Measurements from ENCODE around the gene PTGS1.
"Not testable (repeated sequence)": the region's sequence is repeated elsewhere in the genome, so short reads cannot be mapped to it uniquely, and the experiment has no call there.

Gene PTGS1

GRCh38 chr9:122347348-122348287, 23.2 kb upstream of the PTGS1 start:
- no peak for DNase-seq

DNA sequence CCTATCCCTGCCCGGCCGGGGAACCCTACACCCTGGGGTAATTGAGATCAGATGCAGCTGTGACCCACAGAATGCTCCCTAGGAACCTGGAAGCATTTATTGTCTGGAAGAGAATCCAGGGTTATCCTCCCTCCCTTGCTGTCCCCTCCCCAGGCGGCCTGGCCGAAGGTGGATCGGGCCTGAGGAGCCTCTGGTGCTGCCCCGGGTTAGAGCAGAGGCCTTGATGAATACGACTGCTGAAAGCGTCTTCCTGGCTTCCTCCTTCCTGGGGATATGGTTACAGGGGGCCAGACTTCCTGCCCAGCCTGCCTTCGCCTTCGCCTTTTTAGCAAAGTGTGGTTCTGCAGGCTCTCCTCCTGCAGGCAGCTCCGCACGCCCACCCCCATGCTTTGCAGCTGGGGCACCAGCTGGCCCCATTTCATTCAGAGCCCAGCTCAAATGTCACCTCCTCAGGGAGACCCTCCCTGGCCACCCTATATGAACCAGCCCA, 22.5 kb upstream of the PTGS1 start:
- no peak for DNase-seq

DNA sequence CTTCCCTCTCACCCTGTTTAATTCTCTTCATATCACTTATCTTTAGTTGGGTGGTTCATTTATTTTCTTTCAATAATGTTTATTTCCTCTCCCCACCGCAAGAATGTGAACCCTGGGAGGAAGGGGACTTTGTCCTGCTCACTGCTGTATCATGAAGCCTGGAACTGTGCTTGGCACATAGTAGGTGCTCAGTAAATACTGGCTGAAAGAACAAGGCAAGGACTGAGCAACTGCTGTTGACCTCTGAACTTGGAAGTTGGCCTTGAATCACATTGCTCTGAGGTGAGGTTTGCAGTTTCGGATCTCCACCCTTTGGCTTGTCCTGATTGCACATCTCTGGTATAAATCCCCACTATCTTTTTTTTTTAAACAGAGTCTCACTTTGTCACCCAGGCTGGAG, 22.0 kb upstream of the PTGS1 start:
- no peak for DNase-seq

DNA sequence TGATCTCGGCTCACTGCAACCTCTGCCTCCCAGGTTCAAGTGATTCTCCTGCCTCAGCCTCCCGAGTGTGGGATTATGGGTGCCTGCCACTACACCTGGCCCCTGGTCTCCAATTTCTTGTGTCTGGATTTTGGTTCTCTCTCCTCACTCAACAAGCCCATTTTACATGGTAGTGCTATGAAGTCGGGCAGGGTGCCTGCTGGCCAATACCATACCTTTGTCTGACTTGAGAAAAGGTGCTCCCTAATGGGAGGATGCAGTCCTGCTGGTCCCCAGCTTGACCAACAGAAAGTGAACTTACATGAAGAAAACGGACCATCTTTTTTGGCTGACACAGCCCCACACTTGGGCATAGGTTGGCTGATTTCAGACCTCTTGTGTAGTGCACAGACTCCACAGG, 21.6 kb upstream of the PTGS1 start:
- DNase-seq = no peak

- DNase-seq = peak; percentile 68
Measured at GRCh38 chr9:122350577-122351355, 20.1 kb upstream of the PTGS1 start.

- DNase-seq = no peak
Measured at GRCh38 chr9:122354536-122355199, 16.2 kb upstream of the PTGS1 start.

- no peak for DNase-seq
Measured at GRCh38 chr9:122355336-122355875, 15.4 kb upstream of the PTGS1 start.

- DNase-seq = no peak
Measured at GRCh38 chr9:122356627-122357026, 14.2 kb upstream of the PTGS1 start.

DNA sequence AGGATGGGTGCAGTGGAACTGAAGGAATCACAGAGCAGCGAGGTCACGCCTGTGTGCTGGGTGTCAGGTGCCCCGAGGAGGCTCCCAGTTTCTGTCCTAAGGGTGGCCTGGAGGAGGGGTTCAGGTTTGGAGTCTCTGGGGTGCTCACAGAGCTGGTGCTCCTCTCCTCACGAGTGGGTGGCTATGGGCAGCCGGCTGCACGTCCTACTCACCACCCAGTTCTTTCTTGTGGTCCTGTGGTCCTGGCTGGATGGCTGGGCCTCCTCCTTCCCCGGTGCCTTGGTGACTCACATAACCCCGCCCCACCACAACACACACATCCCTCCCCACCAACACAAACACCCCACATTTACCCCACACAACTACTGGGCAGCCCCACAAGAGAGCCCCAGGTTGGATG, 9.9 kb upstream of the PTGS1 start:
- no peak for DNase-seq

DNA sequence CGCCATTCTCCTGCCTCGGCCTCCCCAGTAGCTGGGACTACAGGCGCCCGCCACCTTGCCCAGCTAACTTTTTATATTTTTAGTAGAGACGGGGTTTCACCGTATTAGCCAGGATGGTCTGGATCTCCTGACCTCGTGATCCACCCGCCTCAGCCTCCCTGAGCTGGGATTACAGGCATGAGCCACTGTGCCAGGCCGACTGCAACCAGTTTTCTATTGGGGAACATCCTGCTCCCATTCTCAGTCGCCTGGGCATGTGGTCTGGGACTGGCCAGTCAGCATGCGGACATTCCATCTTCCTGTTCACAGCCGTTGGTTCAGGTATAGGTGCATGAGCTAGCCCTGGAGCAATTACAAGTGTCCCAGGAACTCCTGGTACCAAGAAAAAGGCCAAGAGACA, 7.7 kb upstream of the PTGS1 start:
- DNase-seq = not testable (repeated sequence)

DNA sequence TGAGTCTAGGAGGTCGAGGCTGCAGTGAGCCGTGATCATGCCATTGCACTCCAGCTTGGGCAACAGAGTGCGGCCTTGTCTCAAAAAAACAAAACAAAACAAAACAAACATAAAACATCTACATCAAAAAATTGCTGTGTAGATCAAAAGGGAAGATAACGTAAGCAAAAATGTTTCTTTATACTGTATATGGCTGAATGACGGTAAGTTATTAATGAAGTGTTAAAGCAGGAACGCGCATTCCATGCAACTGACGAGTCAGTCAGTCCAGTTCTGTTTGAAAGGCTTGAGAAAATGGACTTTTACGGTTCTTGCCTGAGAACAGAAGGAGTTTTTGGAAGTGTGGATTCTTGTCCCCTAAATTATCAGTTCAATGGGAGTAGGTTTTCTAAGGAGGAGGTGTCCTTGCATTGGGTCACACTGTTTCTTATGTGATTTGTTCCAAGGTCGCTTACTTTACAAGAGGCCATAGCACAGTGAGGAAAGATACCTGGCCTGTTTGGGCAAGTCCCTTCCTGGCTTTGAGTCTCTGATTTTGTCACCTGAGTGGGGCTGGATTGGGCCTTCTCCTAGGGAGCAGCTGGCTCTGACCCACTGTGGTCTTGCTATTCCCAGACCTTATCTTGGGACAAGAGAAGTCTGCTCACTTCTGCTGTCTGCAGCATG, 6.6 kb upstream of the PTGS1 start:
- DNase-seq = no peak

DNA sequence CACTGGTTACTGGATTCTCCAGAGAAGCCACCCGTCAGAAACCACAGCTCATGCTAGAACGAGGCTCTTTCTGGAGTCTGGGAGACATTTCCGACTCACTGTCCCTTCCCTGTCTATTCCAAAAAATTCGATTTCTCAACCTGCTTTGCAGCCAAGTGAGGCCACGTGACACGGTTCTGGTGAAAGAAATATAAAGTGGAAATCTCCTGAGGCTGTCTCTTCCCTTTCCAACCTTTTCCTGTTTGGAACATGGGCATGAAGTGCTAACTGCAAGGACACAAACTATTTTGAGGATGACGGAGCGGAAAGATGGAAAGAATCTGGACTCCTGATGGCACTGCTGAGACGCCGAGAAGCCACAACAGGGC, 6.1 kb upstream of the PTGS1 start:
- no peak for DNase-seq

DNA sequence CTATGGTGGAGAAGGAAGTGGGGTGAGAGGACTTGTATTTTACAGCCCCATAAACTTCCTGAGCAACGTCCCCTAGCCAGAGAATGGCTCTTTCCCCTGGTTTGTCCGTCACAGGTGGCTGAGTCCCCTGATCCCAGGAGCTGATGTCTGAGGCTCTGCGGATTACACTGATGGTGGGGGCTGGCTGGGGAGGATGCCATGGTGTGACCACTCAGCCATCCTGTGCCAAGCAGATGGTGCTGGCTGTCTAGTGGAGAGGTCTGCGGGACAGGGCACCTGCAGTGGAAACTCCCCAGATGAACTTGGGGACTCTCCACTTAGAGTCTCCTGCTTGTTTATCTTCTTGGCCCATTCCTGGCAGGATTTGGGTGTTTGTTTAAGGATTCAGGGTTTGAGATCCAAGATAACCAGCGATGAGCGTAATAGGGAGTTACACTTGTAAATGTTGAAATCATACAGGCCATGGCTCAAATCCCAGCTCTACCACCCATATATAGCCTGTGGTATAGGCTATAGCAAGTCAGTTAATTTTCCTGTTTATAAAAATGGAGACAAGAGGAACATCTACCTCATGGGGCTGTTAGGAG, 4.7 kb upstream of the PTGS1 start:
- no peak for DNase-seq

GRCh38 chr9:122367065-122367464, 3.8 kb upstream of the PTGS1 start:
- DNase-seq = no peak

- DNase-seq = no peak
Measured at GRCh38 chr9:122367774-122368460, 2.9 kb upstream of the PTGS1 start.

DNA sequence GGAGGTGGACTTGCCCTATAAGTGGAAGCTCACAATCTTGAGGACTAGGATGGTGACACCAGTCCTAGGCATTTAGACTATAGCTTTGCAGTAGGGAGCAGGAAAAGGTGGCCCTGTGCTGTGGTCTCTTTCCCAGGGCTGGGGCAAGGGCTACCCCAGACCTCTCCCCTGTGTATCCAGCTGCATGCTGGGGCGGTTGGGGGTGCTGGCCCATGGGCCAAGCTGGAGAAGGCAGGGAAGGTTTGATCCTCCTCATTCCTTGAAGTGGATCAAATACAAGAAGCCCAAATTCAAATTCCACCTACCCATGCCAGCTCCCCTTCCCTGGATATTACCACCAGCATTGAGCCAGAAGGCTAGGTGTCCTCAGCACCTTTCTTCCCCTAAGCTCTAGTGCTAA, 2.2 kb upstream of the PTGS1 start:
- DNase-seq = no peak

DNA sequence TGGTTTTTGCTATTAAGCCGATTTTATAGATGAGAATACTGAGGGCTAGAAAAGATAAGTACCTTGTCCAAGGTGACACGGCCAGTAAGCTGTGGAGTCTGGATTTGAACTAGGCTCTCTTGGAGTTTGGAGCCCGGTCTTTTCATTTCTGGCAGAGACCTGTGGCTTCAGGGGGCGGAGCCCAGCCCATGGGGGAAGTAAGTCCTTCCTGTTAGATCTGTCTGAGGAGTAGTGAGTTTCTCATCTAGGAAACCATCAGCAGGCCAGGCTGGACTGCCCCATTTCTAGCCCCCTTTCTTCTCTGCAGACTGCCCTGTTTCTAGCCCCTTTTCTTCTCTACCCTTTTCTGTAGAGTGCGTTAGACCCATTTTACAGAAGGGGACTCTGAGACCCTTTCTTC, 521 bp upstream of the PTGS1 start:
- no peak for DNase-seq

DNA sequence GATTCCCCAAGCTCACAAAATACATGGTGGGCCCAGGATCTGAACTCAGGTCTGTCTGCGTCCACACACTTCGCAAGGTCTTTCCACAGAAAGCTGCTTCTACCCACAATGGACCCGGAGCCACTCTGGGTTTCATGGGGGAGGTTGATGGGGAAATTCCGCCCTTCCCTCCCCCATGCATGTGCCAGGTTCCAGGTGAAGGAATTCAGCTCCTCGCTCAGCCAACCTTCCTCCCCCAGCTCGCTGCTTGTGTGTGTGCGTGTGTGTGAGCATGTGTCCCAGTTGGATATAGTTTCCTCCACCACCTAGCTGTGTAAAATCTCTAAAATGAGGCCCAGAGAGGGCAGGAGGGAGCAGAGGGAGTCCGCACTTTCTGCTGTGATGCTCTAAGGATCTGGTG, 1.0 kb downstream of the PTGS1 start:
- no peak for DNase-seq

GRCh38 chr9:122372856-122373845, 2.3 kb downstream of the PTGS1 start:
- no peak for DNase-seq

- no peak for DNase-seq
Measured at GRCh38 chr9:122374885-122375420, 4.1 kb downstream of the PTGS1 start.
